ENCODE measurements around the gene ADPRM.

The ADPRM gene

DNA sequence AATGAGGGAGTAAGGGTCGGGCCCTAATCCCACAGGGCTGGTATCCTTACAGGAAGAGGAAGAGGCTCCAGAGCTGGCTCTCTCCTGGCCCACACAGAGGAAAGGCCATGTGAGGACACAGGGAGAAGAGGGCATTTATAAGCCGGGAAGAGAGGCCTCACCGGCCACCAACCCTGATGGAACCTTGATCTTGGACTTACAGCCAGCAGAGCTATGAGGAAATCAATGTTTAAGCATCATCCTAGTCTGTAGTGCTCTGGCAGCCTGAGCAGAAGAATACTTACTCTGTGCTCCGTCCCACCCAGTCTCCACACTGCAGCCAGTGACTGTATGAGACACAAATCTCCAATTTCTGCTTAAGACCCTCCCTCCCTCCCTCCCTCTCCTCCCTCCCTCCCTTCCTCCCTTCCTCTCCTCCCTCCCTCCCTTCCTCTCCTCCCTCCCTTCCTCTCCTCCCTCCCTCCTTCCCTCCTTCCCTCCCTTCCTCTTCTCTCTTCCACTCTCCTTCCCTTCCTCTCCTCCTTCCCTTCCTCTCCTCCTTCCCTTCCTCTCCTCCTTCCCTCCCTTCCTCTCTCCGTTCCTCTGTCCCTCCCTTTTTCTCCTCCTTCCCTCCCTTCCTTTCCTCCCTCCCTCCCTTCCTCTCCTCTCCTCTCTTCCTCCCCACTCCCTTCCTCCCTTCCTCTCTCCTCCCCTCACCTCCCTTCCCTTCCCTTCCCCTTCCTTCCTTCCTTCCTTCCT, 41.3 kb downstream of the ADPRM start:
- H3K36me3 ChIP-seq (replicated peaks; ENCODE audit: insufficient read depth, low read length), result no peaks in the 10 kb centered on the region
- TF ChIP-seq, protein P1, sequence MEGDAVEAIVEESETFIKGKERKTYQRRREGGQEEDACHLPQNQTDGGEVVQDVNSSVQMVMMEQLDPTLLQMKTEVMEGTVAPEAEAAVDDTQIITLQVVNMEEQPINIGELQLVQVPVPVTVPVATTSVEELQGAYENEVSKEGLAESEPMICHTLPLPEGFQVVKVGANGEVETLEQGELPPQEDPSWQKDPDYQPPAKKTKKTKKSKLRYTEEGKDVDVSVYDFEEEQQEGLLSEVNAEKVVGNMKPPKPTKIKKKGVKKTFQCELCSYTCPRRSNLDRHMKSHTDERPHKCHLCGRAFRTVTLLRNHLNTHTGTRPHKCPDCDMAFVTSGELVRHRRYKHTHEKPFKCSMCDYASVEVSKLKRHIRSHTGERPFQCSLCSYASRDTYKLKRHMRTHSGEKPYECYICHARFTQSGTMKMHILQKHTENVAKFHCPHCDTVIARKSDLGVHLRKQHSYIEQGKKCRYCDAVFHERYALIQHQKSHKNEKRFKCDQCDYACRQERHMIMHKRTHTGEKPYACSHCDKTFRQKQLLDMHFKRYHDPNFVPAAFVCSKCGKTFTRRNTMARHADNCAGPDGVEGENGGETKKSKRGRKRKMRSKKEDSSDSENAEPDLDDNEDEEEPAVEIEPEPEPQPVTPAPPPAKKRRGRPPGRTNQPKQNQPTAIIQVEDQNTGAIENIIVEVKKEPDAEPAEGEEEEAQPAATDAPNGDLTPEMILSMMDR (IDR thresholded peaks at IDR 0.05; ENCODE audit: low read length), result no peak
- no peak for TF ChIP-seq EZH2 (optimal IDR thresholded peaks at IDR 0.05; ENCODE audit: low read depth, low read length)
- no peak for TF ChIP-seq EZH2phosphoT487 (IDR thresholded peaks at IDR 0.05; ENCODE audit: low read length)
- no peak overlapping the region for H3K9ac ChIP-seq (ENCODE audit: low read length)
- H3K9me2 ChIP-seq (replicated peaks; ENCODE audit: insufficient read depth, low read length), result no peaks in the 10 kb centered on the region
- no peaks in the 10 kb centered on the region for H4K20me1 ChIP-seq (ENCODE audit: insufficient read depth, low read length)
- no peak for DNase-seq
- no peak overlapping the region for H3K4me3 ChIP-seq (ENCODE audit: low read length)
- H3K27ac ChIP-seq (ENCODE audit: low read length), result no peak overlapping the region
- H3K9me3 ChIP-seq (replicated peaks; ENCODE audit: insufficient read depth, low read length), result no peaks in the 10 kb centered on the region
- H3K79me2 ChIP-seq (ENCODE audit: low read length), result no peaks in the 10 kb centered on the region
- H3K27me3 ChIP-seq (replicated peaks; ENCODE audit: insufficient read depth, low read length), result peaks cover 11% of the 10 kb centered on the region; the same call in 1 of the 2 replicates
- no peak overlapping the region for H2AFZ ChIP-seq (ENCODE audit: low read length)
- no peaks in the 10 kb centered on the region for H3F3A ChIP-seq (ENCODE audit: insufficient read depth, low read length)
- no peaks in the 10 kb centered on the region for H3K4me1 ChIP-seq (ENCODE audit: low read length)
- no peak overlapping the region for H3K4me2 ChIP-seq (ENCODE audit: low read depth, low read length)

DNA sequence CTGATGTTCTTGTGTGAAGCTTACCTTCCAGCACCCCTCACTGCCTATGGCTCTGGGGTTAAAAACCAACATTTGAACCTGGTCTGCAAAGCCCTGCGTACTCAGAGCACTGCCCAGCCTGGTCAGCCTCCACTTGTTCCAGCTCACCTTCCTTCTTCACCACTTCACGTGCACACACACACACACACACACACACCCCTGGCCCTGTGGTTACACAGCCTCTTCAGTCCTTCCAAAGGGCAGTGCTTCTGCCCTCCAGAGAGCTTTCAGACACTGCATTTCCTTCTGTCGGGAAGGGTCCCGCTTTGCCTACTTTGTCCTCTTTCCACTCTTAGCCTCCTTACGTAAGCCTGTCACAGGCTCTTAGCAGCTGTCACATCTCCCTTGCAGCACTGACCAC, 42.0 kb downstream of the ADPRM start:
- TF ChIP-seq EZH2phosphoT487 (IDR thresholded peaks at IDR 0.05; ENCODE audit: low read length) (no peak), EZH2 (optimal IDR thresholded peaks at IDR 0.05; ENCODE audit: low read depth, low read length) (no peak)
- TF ChIP-seq, protein P1 (IDR thresholded peaks at IDR 0.05; ENCODE audit: low read length), result no peak

DNA sequence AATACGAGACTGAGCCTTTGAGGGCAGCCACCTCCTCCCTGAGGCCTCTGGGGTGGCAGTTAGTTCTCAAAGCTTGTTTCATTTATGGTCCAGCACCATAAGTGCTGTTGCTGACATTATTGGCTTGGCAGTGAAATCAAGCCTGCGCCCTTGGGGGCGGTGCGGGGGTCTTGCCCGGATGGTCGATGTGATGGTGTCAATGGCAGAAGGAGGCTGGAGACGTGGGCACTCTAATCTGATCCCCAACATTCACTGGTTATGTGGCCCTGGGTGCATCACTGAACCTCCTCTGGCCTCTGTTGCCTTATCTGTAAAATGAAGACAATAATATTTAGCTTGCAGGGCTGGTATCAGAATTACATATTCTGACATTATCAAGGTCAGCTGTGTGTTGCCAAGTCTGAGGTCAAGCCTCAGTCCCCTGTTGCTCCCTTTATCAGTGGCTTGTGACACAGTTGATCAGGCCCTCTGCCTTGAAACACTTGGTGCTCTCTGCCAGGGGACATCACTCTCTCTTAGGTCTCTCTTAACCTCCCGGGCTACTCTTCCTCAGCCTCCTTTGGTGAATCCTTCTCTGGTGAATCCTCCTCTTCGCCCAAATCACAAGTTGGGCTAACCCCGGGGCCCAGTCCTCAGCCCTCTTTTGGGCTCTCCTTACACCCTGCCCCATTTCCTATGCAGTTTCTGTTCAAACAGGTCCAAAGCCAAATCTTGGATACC, 44.2 kb downstream of the ADPRM start:
- H3K9ac ChIP-seq (ENCODE audit: low read length), result no peak overlapping the region
- no peaks in the 10 kb centered on the region for H3K9me2 ChIP-seq (replicated peaks; ENCODE audit: insufficient read depth, low read length)
- H3K79me2 ChIP-seq (ENCODE audit: low read length), result no peaks in the 10 kb centered on the region
- H3K4me3 ChIP-seq (ENCODE audit: low read length), result no peak overlapping the region
- H3K4me1 ChIP-seq (ENCODE audit: low read length), result no peaks in the 10 kb centered on the region
- H3K27me3 ChIP-seq (replicated peaks; ENCODE audit: insufficient read depth, low read length), result peaks cover 11% of the 10 kb centered on the region; the same call in 1 of the 2 replicates
- no peaks in the 10 kb centered on the region for H3F3A ChIP-seq (ENCODE audit: insufficient read depth, low read length)
- TF ChIP-seq EZH2 (optimal IDR thresholded peaks at IDR 0.05; ENCODE audit: low read depth, low read length) (no peak), EZH2phosphoT487 (IDR thresholded peaks at IDR 0.05; ENCODE audit: low read length) (no peak)
- TF ChIP-seq, protein P1 (IDR thresholded peaks at IDR 0.05; ENCODE audit: low read length), result no peak
- no peak overlapping the region for H3K27ac ChIP-seq (ENCODE audit: low read length)
- no peaks in the 10 kb centered on the region for H3K36me3 ChIP-seq (replicated peaks; ENCODE audit: insufficient read depth, low read length)
- no peaks in the 10 kb centered on the region for H3K9me3 ChIP-seq (replicated peaks; ENCODE audit: insufficient read depth, low read length)
- no peak overlapping the region for H2AFZ ChIP-seq (ENCODE audit: low read length)
- no peaks in the 10 kb centered on the region for H4K20me1 ChIP-seq (ENCODE audit: insufficient read depth, low read length)
- DNase-seq, result no peak
- H3K4me2 ChIP-seq (ENCODE audit: low read depth, low read length), result no peak overlapping the region

More for the DNA sequence above, 42.0 kb downstream of the ADPRM start:
- Histone ChIP-seq H4K20me1 (ENCODE audit: insufficient read depth, low read length) (no peaks in the 10 kb centered on the region), H2AFZ (ENCODE audit: low read length) (no peak overlapping the region), H3K9me2 (replicated peaks; ENCODE audit: insufficient read depth, low read length) (no peaks in the 10 kb centered on the region), H3K9ac (ENCODE audit: low read length) (no peak overlapping the region), H3K9me3 (replicated peaks; ENCODE audit: insufficient read depth, low read length) (no peaks in the 10 kb centered on the region), H3K36me3 (replicated peaks; ENCODE audit: insufficient read depth, low read length) (no peaks in the 10 kb centered on the region), H3K4me1 (ENCODE audit: low read length) (no peaks in the 10 kb centered on the region), H3K79me2 (ENCODE audit: low read length) (no peaks in the 10 kb centered on the region), H3K27me3 (replicated peaks; ENCODE audit: insufficient read depth, low read length) (peaks cover 11% of the 10 kb centered on the region; the same call in 1 of the 2 replicates), H3F3A (ENCODE audit: insufficient read depth, low read length) (no peaks in the 10 kb centered on the region), H3K4me3 (ENCODE audit: low read length) (no peak overlapping the region), H3K27ac (ENCODE audit: low read length) (no peak overlapping the region), H3K4me2 (ENCODE audit: low read depth, low read length) (no peak overlapping the region)
- no peak for DNase-seq
